GM20431 (cell line): ENCODE measurements around the gene CLEC4E.
"Not testable (repeated sequence)": the region's sequence is repeated elsewhere in the genome, so short reads cannot be mapped to it uniquely, and the experiment has no call there.

Experiments
- in situ Hi-C: fragments of 300-500 bp; cut with MseI, MboI; formaldehyde crosslinking; loops from one replicate; pipeline ENCODE4 v1.15.0; 2020; ENCODE audit warnings: low sequenced_read_pairs; ENCODE audit not compliant: unreplicated experiment

Gene CLEC4E, protein sequence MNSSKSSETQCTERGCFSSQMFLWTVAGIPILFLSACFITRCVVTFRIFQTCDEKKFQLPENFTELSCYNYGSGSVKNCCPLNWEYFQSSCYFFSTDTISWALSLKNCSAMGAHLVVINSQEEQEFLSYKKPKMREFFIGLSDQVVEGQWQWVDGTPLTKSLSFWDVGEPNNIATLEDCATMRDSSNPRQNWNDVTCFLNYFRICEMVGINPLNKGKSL

DNA sequence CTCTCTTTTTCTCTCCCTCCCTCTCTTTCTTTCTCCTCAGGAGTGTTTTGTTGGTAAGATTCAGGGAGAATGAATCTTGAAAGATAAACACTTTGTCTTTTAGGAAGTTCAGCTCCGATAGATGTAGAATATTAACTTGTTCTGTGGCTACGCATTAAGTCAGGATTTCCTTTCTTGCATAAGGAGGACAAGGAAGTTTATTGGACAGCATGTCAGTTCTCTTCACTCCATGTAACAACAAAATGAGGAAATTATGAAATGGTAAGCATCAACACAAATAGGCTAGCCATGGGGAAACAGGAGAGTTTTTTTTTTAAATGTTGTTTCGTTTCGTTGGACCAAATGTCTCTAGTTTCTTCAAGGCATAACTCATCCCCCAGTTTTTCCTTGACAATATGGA, at the start of gene CLEC4E:
Gene CLEC4E (minus strand): TSS at position 75 of the 400 bp plus-strand sequence. CDS start 108 bp downstream, outside the sequence.
- in situ Hi-C loops: loop anchor here (25.0 kb wide), 1 partner anchor 346 kb away; no protein-coding TSS in a partner anchor

DNA sequence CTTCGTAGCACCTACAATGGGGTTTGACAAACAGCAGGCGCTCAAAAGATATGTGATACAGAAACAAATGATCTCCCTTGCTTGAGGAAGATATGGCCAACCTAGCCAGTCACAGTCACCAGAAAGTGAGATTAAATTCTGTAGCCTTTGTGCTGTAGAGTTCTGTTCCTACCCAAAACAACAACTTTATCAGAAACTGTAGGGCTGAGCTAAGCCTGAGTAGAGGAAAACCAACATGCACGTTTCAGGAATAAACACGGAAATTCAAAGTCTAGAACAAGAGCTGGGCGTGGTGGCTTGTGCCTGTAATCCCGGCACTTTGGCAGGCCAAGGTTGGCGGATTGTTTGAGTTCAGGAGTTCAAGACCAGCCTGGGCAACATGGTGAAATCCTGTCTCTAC, 49.0 kb upstream of the CLEC4E start:
- in situ Hi-C loops: no loop called here

DNA sequence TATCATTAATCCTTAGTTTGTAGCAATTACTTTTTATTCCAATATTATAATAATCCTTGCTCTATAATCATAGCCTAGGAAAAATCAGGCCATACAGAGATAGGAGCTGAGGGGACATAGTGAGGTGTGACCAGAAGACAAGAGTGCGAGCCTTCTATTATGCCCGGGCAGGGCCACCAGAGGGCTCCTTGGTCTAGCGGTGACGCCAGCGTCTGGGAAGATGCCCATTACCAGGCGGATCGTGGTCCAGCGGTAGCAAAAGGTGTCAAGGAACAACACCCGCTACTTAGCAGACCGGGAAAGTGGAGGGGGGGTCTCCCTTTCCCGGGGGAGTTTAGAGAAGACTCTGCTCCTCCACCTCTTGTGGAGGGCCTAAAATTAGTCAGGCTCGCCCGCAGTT, 43.8 kb upstream of the CLEC4E start:
- in situ Hi-C loops: not testable (repeated sequence)

DNA sequence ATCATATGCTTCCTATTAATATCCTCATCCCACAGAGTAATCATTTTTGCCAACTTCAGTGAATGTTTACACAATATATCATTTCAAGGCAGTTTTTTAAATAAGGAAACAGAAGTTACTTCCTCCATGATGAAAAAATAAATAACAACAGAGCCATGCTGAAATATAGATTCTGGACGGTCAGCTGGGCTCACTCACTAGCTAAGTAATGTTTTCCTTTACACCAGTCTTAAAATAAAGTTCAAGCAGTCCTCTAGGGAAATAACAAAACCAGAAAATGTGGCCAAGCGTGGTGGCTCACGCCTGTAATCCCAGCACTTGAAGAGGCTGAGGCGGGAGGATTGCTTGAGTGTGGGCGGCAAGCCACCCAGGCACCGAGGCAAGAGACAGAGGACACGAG, 43.3 kb upstream of the CLEC4E start:
- in situ Hi-C loops: no loop called here

DNA sequence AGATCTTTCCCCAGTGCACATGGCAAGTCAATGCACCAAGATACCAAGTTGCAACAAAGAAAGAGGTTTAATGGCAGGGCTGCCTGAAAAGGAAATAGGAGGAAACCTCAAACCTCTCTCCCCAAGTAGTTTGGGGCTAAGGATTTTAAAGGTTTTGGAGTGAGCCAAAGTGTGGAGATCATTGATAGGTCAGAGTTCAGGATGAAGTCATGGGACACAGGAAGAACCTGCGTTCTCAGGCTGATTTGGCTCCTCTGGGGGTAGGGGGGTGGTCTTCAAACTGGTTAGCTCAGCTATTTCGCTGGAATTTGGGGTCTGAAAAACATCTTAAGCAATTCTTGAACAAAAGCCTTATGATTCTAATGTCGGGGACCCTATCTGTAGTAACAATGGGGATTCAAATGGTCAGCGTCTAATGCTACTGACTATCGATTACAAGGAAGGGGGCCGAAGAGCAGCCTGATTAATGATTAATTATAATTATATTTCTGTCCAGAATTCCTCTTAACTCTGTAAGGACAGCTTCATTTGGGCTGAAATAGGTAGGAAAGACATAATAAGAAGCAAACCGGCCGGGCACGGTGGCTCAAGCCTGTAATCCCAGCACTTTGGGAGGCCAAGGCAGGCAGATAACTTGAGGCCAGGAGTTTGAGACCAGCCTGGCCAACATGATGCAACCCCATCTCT, 40.5 kb upstream of the CLEC4E start:
- in situ Hi-C loops: no loop called here

DNA sequence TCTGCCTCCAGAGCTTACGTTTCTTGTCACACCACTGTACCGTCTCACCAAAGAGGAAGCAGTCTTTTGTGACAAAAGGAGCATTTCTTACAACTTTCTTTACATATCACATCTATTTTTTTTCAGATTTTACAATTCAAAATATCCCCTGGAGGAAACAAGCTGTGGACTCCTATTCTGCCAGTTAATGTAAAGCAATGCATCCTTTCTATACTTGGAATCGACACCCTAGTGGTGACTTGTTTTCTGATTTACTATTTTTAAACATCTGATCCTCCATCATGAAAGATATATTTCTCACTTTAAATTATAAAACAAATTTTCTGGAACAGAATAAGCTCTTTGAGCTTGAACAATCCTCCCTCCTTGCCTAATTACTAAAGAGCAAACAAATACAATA, 37.2 kb upstream of the CLEC4E start:
- in situ Hi-C loops: no loop called here

DNA sequence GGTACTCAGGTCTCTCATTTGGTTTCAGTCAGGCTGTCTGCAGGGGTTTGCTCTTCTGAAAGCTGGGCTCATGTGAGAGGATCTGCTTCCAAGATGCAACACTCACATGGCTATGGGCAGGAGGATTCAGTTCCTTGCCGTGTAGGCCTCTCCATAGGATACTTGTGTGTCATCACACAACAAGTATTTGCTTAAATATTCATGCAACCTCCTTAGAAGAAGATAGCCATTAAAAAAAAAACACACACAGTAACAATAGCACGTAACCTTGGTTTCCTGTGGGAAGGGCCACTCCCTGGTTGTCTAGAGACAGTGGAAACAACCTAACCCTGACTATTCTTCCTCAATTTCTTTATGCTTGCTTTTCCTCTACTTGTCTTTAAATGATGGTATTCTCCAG, 31.8 kb upstream of the CLEC4E start:
- in situ Hi-C loops: no loop called here

DNA sequence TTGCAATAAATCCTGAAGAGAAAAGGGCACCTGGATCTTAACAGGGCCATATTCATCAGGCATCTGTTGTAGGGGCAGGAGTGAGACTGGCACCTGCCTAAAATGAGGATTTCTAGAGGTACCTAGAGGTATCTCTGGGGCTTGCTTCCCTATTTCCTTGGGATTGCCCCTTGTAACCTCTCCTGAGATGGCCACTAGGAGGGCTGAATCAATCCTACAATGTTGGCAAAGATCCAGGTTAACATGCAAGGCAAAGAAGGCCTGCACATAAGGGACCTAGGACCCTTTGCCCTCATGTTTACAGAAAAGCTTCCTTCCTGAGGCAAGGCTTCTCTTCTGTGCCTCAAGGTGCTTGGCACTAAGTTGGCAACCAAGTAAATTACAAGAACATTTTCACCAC, 25.8 kb upstream of the CLEC4E start:
- in situ Hi-C loops: no loop called here

DNA sequence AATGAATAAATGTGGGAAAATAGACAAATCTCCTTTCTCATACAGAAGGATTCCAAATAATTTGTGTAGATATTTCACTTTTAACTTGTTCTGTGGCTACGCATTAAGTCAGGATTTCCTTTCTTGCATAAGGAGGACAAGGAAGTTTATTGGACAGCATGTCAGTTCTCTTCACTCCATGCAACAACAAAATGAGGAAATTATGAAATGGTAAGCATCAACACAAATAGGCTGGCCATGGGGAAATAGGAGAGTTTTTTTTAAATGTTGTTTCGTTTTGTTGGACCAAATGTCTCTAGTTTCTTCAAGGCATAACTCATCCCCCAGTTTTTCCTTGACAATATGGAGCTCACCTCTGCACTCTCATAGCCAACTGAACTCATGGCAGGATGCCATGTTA, 25.3 kb upstream of the CLEC4E start:
- in situ Hi-C loops: not testable (repeated sequence)

DNA sequence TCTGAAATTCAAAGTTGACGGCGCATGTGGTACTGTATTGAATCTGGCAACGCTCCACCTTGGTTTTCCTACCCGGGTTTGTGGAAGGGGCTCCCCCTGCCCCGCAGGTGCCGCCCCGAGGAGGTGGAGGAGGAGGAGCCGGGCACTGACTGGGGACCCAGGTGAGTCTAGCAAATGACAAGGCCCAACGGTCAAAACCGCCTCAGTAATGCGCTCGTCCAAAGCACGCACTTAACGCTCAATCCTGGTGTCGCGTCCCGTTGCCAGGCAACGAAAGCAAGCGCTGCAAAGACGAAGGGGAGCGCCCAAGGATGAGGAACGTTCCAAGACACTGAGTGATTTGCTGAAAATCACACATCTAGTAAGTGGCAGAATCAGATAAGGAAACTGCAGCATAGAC, 24.0 kb upstream of the CLEC4E start:
- in situ Hi-C loops: no loop called here

DNA sequence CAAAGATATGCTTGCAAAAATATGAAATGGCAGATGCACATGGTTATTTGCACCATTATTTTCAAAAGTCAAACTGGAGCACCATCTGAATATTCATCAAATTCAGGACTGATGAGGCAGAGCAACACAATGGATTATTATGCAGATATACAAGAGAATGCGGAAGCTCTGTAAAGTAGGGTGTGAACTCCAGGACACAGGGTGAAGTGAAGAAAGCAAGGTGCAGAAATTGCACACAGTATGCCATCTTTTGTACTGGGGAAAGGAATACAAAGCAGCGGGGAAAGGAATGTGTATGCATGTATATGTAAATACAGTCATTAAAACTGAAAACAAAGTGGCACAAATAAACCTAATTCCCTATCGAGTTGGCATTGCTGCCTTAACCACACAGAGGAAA, 22.7 kb upstream of the CLEC4E start:
- in situ Hi-C loops: no loop called here

DNA sequence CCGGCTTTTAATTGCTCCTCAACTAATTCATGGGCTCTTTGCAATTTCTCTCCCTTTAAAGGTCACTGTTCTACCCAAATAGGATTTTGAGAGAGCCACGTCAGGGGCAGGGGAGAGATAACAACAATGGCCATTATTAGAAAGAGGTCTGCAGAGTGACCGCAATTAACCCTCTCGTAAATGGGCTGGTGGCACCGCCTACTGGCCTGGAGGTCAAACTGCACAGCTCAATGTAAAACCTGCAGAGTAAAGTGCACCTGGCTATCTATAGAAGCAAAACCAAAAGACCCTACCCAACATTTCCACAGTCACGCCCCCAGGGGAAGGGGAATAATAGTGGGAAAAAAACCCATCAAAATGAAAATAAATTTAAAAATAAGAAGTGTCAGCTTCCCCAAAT, 21.6 kb upstream of the CLEC4E start:
- in situ Hi-C loops: no loop called here

DNA sequence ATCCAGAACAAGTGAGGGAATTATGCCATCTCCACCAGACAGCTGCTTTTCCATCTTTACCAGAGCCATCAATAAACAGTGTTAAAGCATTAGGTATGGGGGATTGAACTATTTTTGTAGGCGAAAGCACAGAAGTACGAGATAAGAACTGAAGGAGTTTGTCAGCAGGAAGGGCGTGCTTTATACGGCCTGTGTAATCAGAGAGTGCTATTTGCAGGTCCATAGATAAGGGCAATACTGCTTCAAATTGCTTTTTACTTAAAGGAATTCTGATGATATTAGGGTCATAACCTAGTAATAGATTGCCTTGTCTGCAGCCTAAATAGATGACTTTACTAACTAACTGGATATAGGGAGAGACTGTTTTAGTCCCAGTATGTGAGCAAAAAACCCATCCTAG, 20.3 kb upstream of the CLEC4E start:
- in situ Hi-C loops: no loop called here

DNA sequence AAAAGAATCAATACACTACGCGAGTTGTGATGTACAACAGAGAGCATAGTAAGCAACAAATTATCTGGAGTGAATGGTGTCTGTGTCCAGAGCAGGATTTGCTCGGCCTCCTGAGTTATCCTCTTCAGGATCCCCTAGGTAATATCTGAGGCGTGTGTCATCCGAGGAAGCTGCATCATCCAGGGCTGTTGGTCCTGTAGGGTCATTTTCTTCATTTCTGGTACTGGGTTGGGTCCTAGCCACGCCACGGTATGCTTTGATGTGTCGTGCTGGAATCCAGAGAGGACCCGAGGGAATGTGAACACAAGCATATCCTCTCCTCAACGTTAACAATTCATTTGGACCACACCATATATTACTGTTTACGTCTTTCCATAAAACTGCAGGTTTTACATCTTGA, 19.0 kb upstream of the CLEC4E start:
- in situ Hi-C loops: no loop called here

DNA sequence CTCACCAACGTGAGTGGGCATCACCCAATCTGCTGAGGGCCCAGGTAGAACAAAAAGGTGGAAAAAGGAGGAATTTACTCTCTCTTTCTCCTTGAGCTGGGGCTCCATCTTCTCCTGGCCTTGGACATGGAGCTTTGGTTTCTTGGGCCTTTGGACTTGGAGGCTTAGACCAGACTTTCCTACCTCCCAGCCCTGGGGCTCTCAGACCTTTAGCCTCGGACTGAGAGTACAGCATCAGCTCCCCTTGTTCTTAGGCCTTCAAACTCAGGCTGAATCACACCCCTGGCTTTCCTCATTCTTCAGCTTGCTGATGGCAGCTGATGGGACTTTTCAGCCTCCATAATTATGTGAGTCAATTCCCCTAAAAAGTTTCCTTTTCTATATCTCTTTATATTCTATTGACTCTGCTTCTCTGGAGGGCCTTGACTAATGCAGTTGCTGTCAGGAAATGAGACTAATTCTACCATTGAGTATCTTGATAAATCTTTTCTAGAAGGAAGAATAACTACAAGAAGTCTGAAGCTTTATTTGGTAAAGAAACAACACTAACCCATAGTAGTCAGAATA, 15.9 kb upstream of the CLEC4E start:
- in situ Hi-C loops: no loop called here

DNA sequence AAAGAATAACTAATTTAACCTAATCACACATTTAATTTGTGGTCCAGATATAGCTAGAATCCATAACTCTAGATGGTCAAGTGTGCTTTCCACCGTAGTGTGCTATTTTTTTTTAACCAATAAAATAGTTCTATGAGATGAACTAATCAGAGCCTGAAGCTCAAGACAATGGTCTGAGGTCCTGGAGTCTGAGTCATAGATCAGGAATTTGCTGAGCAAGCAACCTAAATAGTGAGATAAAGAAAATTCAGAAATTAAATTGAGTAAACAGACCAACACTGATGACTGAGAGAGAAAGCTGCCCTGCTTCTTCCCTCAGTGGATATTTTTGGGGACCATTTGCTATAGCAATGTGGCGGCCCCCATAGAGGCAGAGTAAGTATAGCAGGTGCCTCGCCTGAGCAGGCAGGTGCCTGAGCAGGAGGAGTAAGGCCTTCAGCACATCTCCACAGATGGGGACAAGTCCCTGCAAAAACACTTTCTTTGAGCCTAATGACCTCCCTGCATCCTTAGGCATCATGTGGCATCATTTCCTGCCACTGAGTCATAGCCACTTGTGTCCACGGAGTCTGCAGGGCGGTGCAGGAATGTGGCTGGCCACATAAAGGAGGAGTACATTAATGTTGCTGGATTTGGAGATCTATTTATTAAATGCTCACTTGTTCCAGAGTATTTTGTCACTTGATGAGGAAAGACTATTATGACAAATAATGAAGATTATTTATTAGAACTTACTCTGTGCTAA, 13.9 kb upstream of the CLEC4E start:
- in situ Hi-C loops: no loop called here

DNA sequence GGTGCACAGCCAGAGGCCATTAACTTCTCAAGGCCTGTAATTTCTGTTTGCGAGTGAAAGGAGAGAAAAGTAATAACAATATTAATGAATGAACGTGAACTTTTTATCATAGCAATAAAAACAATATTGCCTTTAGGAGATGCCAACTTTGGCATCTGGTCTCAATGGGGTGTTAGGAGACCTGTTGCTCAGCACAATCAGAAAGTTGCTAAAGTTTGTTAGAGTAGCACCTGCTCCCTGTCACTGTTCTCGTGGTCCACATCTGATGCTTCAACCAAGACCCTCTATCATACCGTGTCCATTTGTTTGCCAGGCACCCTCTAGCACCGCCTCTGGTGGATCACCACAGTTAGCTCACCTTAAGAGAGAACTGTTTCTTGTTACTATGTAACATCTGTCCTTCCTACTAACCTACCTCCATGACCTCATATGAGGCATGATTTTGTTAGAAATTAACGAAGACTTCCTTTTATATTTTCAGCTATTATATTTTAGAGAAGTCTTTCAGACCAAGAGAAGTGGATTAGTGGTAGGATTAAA, 12.5 kb upstream of the CLEC4E start:
- in situ Hi-C loops: no loop called here

DNA sequence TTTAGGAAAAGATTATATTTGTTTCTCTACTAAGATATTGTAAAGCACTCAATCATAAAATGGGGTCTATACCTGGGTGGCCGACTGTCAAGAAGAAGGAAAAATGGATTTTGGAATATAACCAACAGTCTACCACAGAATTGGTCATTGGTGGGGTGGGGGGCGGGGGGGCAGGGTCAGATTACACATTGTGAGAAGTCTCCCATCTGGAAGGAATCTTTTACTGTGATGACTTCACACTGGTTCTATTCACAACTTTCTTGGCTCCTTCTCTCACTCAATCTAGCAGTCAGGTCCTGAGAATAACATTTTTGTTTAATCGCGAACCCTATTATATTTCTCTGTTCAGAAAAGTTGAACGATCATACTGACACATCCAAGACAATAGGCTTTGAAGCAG, 8.7 kb upstream of the CLEC4E start:
- in situ Hi-C loops: loop anchor here (25.0 kb wide), 1 partner anchor 338 kb away; no protein-coding TSS in a partner anchor

DNA sequence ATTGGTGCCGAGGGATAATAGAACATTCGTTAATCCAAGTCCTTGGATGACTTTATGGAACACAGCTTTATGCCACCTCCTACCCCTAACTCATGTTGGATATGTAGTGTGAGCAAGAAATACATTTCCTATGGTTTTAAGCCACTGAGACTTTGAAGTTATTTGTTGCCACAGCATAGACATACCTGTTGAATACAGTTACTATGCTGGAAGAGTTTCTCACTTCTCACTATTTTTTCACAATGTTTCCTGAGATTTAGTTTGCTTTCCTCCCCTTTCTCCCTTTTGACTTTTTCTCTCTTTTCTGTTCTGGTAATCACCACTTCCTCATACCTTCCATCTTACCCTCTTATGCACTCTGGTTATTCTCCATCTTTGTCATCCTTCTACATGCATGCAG, 7.5 kb upstream of the CLEC4E start:
- in situ Hi-C loops: loop anchor here (25.0 kb wide), 1 partner anchor 339 kb away; no protein-coding TSS in a partner anchor

DNA sequence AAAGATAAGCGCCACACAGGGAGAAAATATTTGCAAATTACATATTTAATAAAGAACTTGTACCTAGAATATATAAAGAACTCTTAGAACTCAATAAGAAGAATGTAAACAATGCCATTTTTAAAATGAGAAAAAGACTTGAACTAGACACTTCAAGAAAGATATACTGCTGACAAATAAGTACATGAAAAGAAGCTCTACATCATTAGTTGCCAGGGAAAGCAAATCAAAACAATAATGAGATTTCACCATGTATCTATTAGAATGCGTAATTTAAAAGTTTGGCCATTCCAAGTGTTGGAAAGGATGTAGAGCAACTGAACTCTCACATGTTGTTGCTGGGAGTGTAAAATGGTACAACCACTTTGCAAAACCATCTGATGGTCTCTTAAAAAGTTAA, 6.9 kb upstream of the CLEC4E start:
- in situ Hi-C loops: loop anchor here (25.0 kb wide), 1 partner anchor 340 kb away; no protein-coding TSS in a partner anchor
